BLaER1 (cell line): ENCODE measurements around the gene DYSF.
"Not testable (repeated sequence)": the region's sequence is repeated elsewhere in the genome, so short reads cannot be mapped to it uniquely, and the experiment has no call there.

Source experiments
- H3K27ac ChIP-seq: shearing (Covaris generic); formaldehyde crosslinking; 2 replicates; pipeline ENCODE4 v1.8.1; 2022
- H3K27me3 ChIP-seq: shearing (Covaris generic); formaldehyde crosslinking; 2 replicates; pipeline ENCODE4 v1.8.1; 2022
- H3K36me3 ChIP-seq: shearing (Covaris generic); formaldehyde crosslinking; 2 replicates; pipeline ENCODE4 v1.8.1; 2022
- H3K4me1 ChIP-seq: shearing (Covaris generic); formaldehyde crosslinking; 2 replicates; pipeline ENCODE4 v1.8.1; 2022
- H3K4me2 ChIP-seq: shearing (Covaris generic); formaldehyde crosslinking; 2 replicates; pipeline ENCODE4 v1.8.1; 2022
- H3K4me3 ChIP-seq: shearing (Covaris generic); formaldehyde crosslinking; 2 replicates; pipeline ENCODE4 v1.8.1; 2022
- H3K9ac ChIP-seq: shearing (Covaris generic); formaldehyde crosslinking; 2 replicates; pipeline ENCODE4 v1.8.1; 2022
- H3K9me3 ChIP-seq: shearing (Covaris generic); formaldehyde crosslinking; 2 replicates; pipeline ENCODE4 v1.8.1; 2022
- H4K20me1 ChIP-seq: shearing (Covaris generic); formaldehyde crosslinking; 2 replicates; pipeline ENCODE4 v1.8.1; 2022
- Cebpa-rat ChIP-seq: shearing (Covaris generic); IDR thresholded peaks from 2 replicates; pipeline ENCODE4 v1.8.1; 2022

Gene DYSF

GRCh38 chr2:71637736-71638135 is 184.4 kb downstream of the DYSF start:
- Histone ChIP-seq H3K36me3 (no peaks in the 10 kb centered on the region), H3K4me1 (0 out of 2 replicates have a peak, but pooled peaks cover 4% of the 10 kb centered on the region), H3K4me2 (no peak overlapping the region), H3K27ac (no peak overlapping the region), H3K9me3 (no peaks in the 10 kb centered on the region), H4K20me1 (no peaks in the 10 kb centered on the region), H3K4me3 (no peak overlapping the region), H3K27me3 (no peaks in the 10 kb centered on the region), H3K9ac (no peak overlapping the region)
- no peak for TF ChIP-seq Cebpa-rat

- Histone ChIP-seq H3K36me3 (no peaks in the 10 kb centered on the region), H3K4me3 (no peak overlapping the region), H4K20me1 (no peaks in the 10 kb centered on the region), H3K27ac (no peak overlapping the region), H3K4me1 (0 out of 2 replicates have a peak, but pooled peaks cover 4% of the 10 kb centered on the region), H3K9me3 (no peaks in the 10 kb centered on the region), H3K9ac (no peak overlapping the region), H3K27me3 (no peaks in the 10 kb centered on the region), H3K4me2 (no peak overlapping the region)
- TF ChIP-seq Cebpa-rat, result no peak
Observed at GRCh38 chr2:71639735-71640134, 186.4 kb downstream of the DYSF start.

GRCh38 chr2:71640489-71640888 is 187.1 kb downstream of the DYSF start:
- Histone ChIP-seq H4K20me1 (no peaks in the 10 kb centered on the region), H3K27me3 (no peaks in the 10 kb centered on the region), H3K27ac (no peak overlapping the region), H3K4me2 (no peak overlapping the region), H3K4me1 (0 out of 2 replicates have a peak, but pooled peaks cover 4% of the 10 kb centered on the region), H3K9ac (no peak overlapping the region), H3K9me3 (no peaks in the 10 kb centered on the region), H3K4me3 (no peak overlapping the region), H3K36me3 (no peaks in the 10 kb centered on the region)
- no peak for TF ChIP-seq Cebpa-rat

GRCh38 chr2:71643674-71644357 is 190.5 kb downstream of the DYSF start:
- Histone ChIP-seq H3K27me3 (no peaks in the 10 kb centered on the region), H3K9ac (no peak overlapping the region), H3K9me3 (0 out of 2 replicates have a peak, but pooled peaks cover 6% of the 10 kb centered on the region), H3K4me3 (no peak overlapping the region), H4K20me1 (no peaks in the 10 kb centered on the region), H3K4me1 (0 out of 2 replicates have a peak, but pooled peaks cover 4% of the 10 kb centered on the region), H3K36me3 (no peaks in the 10 kb centered on the region), H3K4me2 (no peak overlapping the region), H3K27ac (no peak overlapping the region)
- no peak for TF ChIP-seq Cebpa-rat

GRCh38 chr2:71646028-71646427 is 192.7 kb downstream of the DYSF start:
- no peaks in the 10 kb centered on the region for H3K36me3 ChIP-seq
- no peak overlapping the region for H3K9ac ChIP-seq

DNA sequence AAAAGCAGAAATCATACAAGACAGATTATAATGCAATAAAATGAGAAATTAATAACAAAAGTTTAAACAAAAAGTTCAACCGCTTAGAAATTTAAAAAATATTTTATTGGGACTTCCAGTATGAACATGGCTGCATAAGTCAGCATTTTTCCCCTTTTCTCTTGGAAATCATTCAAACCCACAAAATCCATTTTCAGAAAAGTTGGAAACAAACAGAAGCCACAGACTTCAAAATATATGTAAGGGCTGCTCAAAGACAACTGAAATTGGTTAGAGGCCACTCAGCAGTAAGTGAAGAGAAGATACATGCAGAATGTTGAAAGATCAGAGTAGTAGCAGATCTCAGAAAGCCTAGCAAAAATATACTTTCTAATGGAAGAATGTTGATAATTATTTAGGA is 194.0 kb downstream of the DYSF start:
- no peaks in the 10 kb centered on the region for H3K36me3 ChIP-seq
- no peak overlapping the region for H3K9ac ChIP-seq
- no peak overlapping the region for H3K4me3 ChIP-seq
- H3K4me2 ChIP-seq, result no peak overlapping the region
- no peaks in the 10 kb centered on the region for H4K20me1 ChIP-seq
- H3K27ac ChIP-seq, result no peak overlapping the region
- 0 out of 2 replicates have a peak, but pooled peaks cover 6% of the 10 kb centered on the region for H3K9me3 ChIP-seq
- no peak for TF ChIP-seq Cebpa-rat
- H3K4me1 ChIP-seq, result no peaks in the 10 kb centered on the region
- no peaks in the 10 kb centered on the region for H3K27me3 ChIP-seq

More at GRCh38 chr2:71646028-71646427, 192.7 kb downstream of the DYSF start:
- H4K20me1 ChIP-seq, result no peaks in the 10 kb centered on the region
- H3K4me1 ChIP-seq, result no peaks in the 10 kb centered on the region
- H3K27ac ChIP-seq, result no peak overlapping the region
- H3K9me3 ChIP-seq, result 0 out of 2 replicates have a peak, but pooled peaks cover 6% of the 10 kb centered on the region
- TF ChIP-seq Cebpa-rat, result no peak
- no peaks in the 10 kb centered on the region for H3K27me3 ChIP-seq
- no peak overlapping the region for H3K4me2 ChIP-seq
- no peak overlapping the region for H3K4me3 ChIP-seq

DNA sequence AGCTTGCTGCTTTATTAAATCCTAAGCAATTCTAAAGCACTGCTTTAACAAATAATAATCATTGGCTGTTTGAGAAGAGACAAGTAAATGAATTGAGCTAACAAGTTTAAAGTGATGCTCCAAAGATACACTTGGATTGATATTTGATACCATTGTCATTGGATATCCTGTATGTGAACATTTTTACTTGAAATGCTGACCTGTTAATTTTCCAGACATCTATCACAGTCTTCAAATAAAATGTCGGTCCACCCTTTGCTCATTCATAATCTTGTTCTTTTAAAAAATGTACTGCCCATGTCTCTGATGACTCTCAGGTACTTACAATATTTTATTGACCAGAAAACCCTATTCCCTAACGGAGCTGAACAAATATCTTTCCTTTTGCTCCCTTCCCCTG is 202.1 kb downstream of the DYSF start:
- H4K20me1 ChIP-seq, result no peaks in the 10 kb centered on the region
- H3K27me3 ChIP-seq, result no peaks in the 10 kb centered on the region
- peaks cover 39% of the 10 kb centered on the region for H3K9me3 ChIP-seq
- no peak overlapping the region for H3K4me2 ChIP-seq
- no peak overlapping the region for H3K9ac ChIP-seq
- no peaks in the 10 kb centered on the region for H3K4me1 ChIP-seq
- H3K4me3 ChIP-seq, result no peak overlapping the region
- no peak for TF ChIP-seq Cebpa-rat
- no peak overlapping the region for H3K27ac ChIP-seq
- H3K36me3 ChIP-seq, result 0 out of 2 replicates have a peak, but pooled peaks cover 4% of the 10 kb centered on the region

- not testable (repeated sequence) for H3K27me3 ChIP-seq, H3K4me3 ChIP-seq, H3K27ac ChIP-seq, H3K9ac ChIP-seq, H3K4me2 ChIP-seq, H3K4me1 ChIP-seq, H4K20me1 ChIP-seq, H3K36me3 ChIP-seq
- peaks cover 39% of the 10 kb centered on the region for H3K9me3 ChIP-seq
Observed at GRCh38 chr2:71658256-71658655, 204.9 kb downstream of the DYSF start.

DNA sequence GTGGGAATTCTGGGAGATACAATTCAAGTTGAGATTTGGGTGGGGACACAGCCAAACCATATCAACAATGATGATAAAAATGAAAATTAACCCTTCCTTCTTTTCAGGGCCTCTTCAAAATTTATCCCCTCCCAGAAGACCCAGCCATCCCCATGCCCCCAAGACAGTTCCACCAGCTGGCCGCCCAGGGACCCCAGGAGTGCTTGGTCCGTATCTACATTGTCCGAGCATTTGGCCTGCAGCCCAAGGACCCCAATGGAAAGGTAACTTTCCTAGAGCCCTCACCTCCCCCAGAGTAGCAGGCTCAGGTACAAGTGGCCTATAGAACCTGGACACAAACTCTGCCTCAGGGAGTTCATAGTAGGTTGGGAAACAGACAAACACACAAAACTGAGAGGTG is 205.4 kb downstream of the DYSF start:
- no peaks in the 10 kb centered on the region for H4K20me1 ChIP-seq
- no peak overlapping the region for H3K27ac ChIP-seq
- H3K9me3 ChIP-seq, result peaks cover 39% of the 10 kb centered on the region
- H3K4me1 ChIP-seq, result no peaks in the 10 kb centered on the region
- H3K4me3 ChIP-seq, result no peak overlapping the region
- H3K27me3 ChIP-seq, result no peaks in the 10 kb centered on the region
- TF ChIP-seq Cebpa-rat, result no peak
- H3K4me2 ChIP-seq, result no peak overlapping the region
- H3K9ac ChIP-seq, result no peak overlapping the region
- H3K36me3 ChIP-seq, result 0 out of 2 replicates have a peak, but pooled peaks cover 4% of the 10 kb centered on the region

DNA sequence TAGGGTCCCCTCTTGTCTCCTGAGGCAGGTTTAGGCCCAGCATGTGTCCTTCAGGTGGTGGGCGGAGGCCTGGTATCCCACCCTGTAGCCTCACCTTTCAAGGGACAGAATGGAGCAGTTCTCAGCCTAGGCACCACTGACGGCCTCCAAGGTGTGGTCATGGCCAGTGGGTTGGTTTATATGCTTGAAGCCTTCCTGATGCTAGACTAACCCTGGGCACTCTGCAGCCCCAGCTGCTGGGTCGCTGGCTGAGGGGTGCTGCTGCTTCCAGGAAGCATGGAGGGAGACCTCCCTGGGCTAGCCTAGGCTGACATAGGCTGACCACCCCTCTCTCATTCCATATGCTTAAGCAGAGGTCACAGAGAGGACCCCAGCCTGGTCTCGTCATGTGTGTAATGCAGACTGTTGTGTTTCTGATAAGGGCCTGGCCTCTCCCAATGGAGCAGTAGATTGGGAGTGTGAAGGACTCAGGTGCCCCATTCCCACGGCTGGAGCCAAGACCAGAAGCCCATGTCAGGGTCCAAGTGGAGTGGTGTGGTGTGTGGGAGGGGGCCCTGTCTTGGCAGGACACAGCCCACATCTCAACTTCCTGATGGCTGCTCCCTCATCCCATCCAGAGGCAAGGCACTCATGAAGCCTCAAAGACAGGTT is 206.6 kb downstream of the DYSF start:
- Histone ChIP-seq H3K4me3 (no peak overlapping the region), H3K36me3 (0 out of 2 replicates have a peak, but pooled peaks cover 4% of the 10 kb centered on the region), H4K20me1 (no peaks in the 10 kb centered on the region), H3K9ac (no peak overlapping the region), H3K27me3 (no peaks in the 10 kb centered on the region), H3K27ac (no peak overlapping the region), H3K4me1 (no peaks in the 10 kb centered on the region), H3K9me3 (peaks cover 39% of the 10 kb centered on the region), H3K4me2 (no peak overlapping the region)
- TF ChIP-seq Cebpa-rat, result no peak
